Left cardiac atrium (tissue), 4 donors: ENCODE results near the gene ELOVL6. TPM values are rescaled to one million over a fixed set of nuclear protein-coding genes. Genes with fewer than 3 reads are reported as not detected.

Experiments used
- ATAC-seq, 2 donors: fragments of 200-7000 bp; cut with Tn5 transposase; one replicate each; pipeline ENCODE4 v1.9.1; 2020; ENCODE audit warnings: mild to moderate bottlenecking in 2 of 2, moderate library complexity in 2 of 2
- DNase-seq: peaks from one replicate; pipeline ENCODE4 v3.0.0-alpha.2; 2020
- intact Hi-C, 2 donors: fragments of 100-400 bp; cut with DNase I; formaldehyde crosslinking; loops; one replicate each; pipeline versions ENCODE4 v1.14.1 to v1.15.1; 2022 to 2023
- total RNA-seq, 2 donors: library from RNA; stranded (reverse); fragmentation: NEBNext Ultra II Directional; extraction: Animal tissue kit (Norgen Biotek cat#: 25700); gene quantifications; one replicate each; pipeline ENCODE4 v1.2.1, GENCODE V29; 2021
- donor health status: DM: no; HTN: yes; CAD: no.
- donor health status: DM: no; HTN: yes; CAD: no; lungs with severe emphysema.
- donor health status: DM: yes; HTN: yes; CAD: no.
- donor health status: Dilated cardiomyopathy.

The ELOVL6 gene
- total RNA-seq, 2 donors from 2014 or later, result 7.2 to 14.3 TPM

DNA sequence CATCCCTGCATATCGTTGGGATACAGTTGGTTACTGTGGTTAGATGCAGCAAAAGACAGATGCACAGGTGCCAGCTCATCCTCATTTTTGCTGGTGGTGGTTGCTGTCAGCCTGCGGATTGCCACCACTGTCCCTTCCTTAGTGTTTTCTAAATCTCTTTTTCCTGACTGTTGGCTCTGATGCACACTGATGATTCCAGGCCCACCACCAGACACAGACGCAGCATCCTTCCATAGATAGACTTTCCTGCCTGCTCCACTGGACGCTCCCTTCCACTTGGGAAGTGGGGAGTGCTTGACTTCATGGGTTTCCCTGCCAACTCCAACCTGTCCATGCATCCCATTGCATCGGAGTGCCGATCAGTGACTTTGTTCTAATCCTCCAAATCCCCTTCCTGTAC, 184.2 kb downstream of the ELOVL6 start:
- intact Hi-C loops, result no loop called here
- no peak for DNase-seq
- ATAC-seq, result no peak

DNA sequence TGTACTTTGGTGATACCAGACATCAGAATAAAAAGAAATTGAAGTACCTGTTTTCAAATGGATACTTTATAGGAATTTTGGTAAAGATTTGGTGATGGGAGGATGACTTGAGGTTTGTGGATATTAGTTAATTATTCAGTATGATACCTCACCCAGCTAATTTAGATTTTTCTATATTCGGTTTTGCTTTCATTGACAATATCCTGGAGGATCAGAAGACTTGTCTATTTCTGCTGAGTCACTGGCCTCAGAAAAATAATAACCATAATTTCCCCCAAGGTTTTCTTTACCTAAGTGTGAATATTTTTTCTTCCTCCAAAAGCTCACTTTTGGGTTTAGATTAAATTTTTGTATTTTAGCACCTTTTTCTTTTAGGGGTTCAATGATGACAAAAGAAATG, 185.5 kb downstream of the ELOVL6 start:
- DNase-seq, result no peak
- ATAC-seq, result no peak
- intact Hi-C loops, result no loop called here

DNA sequence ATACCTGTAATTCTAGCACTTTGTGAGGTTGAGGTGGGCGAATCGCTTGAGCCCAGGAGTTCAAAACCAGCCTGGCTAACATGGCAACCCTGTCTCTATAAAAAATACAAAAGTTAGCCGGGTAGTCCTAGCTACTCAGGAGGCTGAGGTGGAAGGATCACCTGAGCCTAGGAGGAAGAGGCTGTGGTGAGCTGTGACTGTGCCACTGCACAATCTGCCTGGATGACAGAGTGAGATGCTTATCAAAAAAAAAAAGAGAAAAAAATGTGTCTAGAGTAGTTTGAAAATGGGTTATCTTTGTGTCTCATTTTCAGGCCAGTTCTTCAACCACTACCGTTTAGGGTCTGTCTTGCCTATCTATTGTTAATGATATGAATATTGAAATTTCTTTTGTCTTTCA, 187.6 kb downstream of the ELOVL6 start:
- intact Hi-C loops, result no loop called here
- no peak for ATAC-seq
- DNase-seq, result no peak

DNA sequence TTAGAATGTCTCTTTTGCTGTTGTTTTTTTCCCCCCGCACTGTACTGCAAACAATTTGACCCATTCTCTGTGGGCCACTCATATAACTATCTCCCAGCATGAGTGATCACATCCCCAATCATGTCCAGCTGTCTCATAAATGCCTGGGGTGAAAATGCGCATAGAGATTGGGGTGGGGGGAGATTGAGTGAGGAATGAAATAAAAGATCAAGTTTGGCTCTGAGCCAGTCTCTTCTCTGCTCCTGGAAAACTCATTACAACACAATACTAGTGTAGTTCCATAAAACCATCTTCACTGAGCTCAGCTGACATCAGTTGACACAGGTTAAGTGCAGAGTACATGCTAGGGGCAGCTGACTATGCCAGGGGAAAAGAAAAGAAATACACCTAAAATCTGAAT, 188.9 kb downstream of the ELOVL6 start:
- intact Hi-C loops, result loop anchor here in 1 of 2 donors (10.0 kb wide), 1 partner anchor 1625 kb away; no protein-coding TSS in a partner anchor
- ATAC-seq (no peak), DNase-seq (no peak)

DNA sequence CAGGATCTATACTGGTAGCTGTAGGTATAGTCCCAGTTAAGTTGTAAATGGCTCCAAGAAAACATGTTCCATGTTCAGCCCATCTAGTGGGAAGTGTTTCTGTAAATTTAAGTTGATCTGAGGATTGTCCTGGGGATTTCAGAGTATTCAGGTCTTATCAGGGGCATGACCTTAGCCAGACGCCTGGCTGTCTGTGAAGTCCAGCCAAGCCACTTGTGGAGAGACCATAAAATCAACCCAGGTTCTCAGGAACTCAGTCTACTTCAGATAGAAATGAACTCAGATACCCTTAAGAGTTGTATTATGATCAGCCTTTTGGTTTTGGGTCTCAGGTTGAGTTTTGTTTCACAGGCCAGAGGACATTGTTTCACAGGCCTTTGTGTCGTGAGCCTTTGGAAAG, 189.9 kb downstream of the ELOVL6 start:
- intact Hi-C loops, result loop anchor here in 1 of 2 donors (10.0 kb wide), 1 partner anchor 1626 kb away; no protein-coding TSS in a partner anchor
- DNase-seq (no peak), ATAC-seq (peak in 1 of 2 donors; percentile 8)

DNA sequence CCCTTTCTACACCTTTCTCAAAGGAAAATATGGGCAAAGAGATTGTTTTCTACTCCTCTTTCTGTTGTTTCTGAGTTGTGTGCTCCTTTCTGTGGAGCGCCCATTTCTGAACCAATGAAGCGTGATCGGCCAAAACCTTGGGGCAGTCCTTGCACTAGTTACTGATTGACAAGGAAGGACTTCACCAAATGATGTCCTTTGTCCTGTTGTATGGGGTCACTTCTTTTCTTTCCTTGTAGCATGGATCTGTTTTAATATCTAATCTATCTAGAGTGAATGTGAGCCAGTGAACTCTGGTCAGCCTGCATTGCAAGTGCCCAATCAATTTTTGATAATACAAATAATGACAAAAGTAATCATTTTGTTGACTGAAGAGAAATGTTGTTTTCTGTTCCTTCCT, 191.2 kb downstream of the ELOVL6 start:
- intact Hi-C loops, result loop anchor here in 1 of 2 donors (10.0 kb wide), 1 partner anchor 1628 kb away; no protein-coding TSS in a partner anchor
- DNase-seq, result no peak
- ATAC-seq, result no peak

DNA sequence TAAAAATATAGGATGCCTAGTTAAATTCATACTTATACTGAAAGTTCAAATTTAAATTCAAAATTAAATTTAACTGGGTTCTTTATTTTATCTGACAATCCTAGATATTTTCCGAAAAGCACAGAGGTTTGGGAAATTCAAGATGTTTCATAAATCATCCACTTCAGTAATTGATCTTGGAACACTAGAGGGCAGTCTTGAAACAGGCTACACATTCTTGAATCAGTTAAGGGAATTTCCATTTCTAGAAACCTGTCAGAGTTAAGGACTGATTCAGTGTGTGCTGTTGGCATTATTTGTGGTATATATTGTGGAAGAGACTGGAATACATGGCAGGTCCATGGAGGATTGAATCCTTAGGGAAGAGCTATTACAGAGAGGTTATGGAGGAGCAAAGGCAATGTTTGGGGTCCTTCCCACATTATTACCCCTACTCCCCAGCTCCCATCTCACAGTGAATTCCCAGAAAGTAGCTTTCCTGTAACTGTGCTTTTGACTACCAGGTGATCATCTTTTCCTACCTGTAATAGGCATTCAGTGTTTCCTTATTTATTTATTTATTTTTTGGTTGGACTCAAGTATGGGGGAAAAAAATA, 192.9 kb downstream of the ELOVL6 start:
- ATAC-seq, result peak; percentile 38 to 50
- intact Hi-C loops, result loop anchor here in 1 of 2 donors (2.0 to 10.0 kb wide), 2 partner anchors 509 to 1629 kb away; no protein-coding TSS in a partner anchor

DNA sequence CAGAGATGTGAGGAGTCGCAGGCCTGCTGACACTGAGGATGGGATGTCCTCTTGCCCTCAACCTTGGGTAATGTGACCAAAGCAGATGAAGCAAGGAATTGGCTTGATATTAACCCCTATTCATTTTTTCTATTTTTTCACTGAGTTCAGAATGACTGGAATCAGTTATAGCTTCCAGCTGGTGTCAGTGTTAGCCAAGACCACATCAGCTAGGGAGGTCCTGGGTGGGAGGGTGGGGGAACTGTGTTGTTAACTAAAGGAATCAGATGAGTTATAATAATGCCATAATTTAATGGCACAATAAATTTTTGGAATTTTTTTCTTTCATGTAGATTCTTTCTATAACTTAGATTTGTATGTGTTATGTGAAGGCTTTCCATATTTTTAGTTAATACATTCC, 193.9 kb downstream of the ELOVL6 start:
- intact Hi-C loops, result loop anchor here (2.0 to 10.0 kb wide), 3 partner anchors 503 to 1630 kb away; no protein-coding TSS in a partner anchor
- ATAC-seq, result no peak

More for the DNA sequence above, 192.9 kb downstream of the ELOVL6 start:
- no peak for DNase-seq

DNA sequence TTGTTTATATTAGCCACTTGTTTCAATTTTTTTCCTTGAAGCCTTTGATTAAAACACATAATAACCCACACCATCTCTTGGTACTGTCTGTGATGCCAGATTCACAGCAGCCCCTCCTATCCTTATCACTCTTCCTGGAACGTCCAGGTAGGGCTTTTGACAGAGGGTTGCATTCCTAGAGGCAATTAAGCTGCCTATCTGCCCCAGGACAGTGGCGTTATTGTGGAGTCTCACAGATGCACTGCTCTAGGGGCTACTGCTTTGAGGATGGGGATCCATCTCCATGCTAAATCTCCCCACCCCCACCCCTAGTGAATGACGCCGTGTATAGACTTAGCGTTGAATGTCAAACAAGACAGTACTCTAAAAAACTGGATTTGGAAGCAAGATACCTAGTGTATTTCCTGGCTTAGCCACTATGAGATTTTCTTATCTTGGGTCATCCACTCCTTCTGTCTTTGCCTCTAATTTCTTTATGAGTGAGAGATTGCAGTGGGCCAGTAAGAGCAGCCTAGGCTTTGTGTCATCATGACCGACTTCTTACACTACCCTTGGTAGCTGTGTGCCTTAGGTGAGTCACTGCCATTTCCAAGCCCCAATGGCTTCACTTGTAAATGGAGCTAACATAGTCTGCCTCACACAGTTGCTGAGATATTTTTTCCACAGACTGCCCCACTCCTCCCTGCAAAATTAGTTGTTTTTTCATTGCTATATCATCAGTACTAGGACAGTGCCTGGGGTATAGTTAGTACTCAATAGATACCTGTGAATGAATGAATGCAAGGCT, 194.8 kb downstream of the ELOVL6 start:
- intact Hi-C loops, result loop anchor here (2.0 to 10.0 kb wide), 3 partner anchors 504 to 1631 kb away; no protein-coding TSS in a partner anchor
- ATAC-seq, result no peak
- DNase-seq, result no peak

More for the DNA sequence above, 193.9 kb downstream of the ELOVL6 start:
- DNase-seq, result no peak

DNA sequence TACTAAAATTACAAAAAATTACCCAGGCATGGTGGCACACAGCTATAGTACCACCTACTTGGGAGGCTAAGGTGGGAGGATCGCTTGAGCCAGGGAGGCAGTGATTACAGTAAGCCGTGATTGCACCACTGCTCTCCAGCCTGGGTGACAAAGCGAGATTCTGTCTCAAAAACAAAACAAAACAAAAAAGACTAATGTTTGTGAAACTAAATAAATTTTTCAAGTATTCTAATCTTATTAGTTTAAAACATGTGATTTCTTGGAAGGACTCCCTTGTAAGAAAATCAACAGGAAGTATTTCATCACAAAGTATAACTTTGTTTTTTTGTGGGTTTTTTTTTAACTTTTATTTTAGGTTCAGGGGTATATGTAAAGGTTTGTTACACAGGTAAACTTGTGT, 196.1 kb downstream of the ELOVL6 start:
- intact Hi-C loops, result loop anchor here (5.0 to 10.0 kb wide), 2 partner anchors 505 to 1632 kb away; no protein-coding TSS in a partner anchor
- DNase-seq (no peak), ATAC-seq (no peak)

DNA sequence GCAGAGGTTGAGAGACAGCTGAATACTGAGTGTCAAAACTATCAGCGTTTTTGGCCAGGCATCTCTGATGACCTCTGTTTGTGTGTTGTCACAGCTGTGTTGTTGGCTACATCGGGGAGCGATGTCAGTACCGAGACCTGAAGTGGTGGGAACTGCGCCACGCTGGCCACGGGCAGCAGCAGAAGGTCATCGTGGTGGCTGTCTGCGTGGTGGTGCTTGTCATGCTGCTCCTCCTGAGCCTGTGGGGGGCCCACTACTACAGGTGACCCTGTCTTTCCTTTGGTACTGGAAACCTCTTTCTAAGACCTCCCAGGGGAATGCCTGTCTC, 198.9 kb downstream of the ELOVL6 start:
- intact Hi-C loops, result loop anchor here in 1 of 2 donors (2.0 kb wide), 1 partner anchor 511 kb away; no protein-coding TSS in a partner anchor
- no peak for DNase-seq
- no peak for ATAC-seq

DNA sequence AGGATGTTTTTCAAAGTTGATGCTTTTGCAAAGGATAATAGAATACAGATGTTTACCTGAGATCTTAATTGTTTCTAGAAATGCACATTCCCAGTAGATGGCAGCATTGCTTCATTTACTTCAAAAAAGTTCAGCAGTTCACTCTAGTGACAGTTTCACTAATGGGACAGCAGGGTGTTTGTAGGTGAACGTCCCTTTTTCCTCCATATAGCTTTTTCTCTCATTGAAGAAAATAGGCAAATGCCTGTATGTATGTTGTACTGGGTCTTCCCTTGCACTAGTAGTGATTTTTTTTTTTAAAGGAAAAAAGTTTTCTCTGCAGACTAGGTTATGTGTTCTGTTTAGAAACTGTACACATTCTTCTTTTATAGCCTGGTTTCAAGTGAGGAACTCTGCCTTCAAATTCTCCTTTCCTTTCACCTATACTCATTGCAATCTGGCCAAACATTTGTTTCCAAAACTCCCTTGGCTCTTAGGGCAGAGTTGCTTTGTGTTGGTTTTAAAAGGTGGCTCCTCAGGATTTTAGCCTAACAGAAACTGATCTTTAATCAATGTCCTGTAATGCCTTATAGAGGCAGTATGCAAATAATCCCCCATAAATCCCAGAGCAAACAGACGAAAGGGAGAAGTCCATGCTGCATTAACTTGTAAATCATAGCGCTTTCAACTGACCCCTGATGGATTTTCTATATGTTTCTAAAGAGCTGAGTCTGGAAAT, 199.4 kb downstream of the ELOVL6 start:
- no peak for DNase-seq
- intact Hi-C loops, result loop anchor here in 1 of 2 donors (2.0 kb wide), 1 partner anchor 512 kb away; no protein-coding TSS in a partner anchor
- peak in 1 of 2 donors; percentile 47 for ATAC-seq

DNA sequence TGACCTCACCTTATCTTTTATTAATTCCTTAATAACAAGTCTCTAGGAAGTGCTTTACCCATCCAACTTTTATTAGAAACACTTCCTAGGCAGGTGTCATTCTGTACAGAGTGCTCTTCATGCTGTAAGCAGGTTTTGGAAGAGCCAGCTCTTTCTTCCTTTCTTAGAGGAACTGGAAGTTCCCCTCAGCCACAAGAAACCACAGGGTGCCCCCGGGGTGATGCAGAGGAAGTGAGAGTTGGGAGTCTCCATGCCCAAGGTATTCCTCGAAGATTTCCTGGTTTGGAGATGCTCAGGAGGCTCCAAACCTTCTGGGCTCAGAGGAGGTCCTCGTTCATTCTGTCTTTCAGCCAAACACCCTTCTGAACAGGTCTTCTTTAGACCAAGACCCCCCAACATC, 201.9 kb downstream of the ELOVL6 start:
- intact Hi-C loops, result no loop called here
- DNase-seq, result no peak
- no peak for ATAC-seq
